Fibroblast of lung (primary cell): ENCODE measurements around the gene ZNF226.

Experiments used
- CTCF ChIP-seq, 2 donors: IDR thresholded peaks in 1 of 2; conservative IDR thresholded peaks in 1 of 2; 1 replicate in 1 of 2; 2 replicates in 1 of 2; pipeline ENCODE4 v1.5.1; 2011 to 2012; ENCODE audit warnings: low read length in 2 of 2, control low read depth in 1 of 2, inconsistent platforms in 1 of 2, low read depth in 1 of 2, mild to moderate bottlenecking in 1 of 2
- EZH2 ChIP-seq: IDR thresholded peaks from 2 replicates; pipeline ENCODE4 v1.5.1; 2012; ENCODE audit warnings: low read length, control low read depth, mild to moderate bottlenecking; ENCODE audit errors: missing control alignments

DNA sequence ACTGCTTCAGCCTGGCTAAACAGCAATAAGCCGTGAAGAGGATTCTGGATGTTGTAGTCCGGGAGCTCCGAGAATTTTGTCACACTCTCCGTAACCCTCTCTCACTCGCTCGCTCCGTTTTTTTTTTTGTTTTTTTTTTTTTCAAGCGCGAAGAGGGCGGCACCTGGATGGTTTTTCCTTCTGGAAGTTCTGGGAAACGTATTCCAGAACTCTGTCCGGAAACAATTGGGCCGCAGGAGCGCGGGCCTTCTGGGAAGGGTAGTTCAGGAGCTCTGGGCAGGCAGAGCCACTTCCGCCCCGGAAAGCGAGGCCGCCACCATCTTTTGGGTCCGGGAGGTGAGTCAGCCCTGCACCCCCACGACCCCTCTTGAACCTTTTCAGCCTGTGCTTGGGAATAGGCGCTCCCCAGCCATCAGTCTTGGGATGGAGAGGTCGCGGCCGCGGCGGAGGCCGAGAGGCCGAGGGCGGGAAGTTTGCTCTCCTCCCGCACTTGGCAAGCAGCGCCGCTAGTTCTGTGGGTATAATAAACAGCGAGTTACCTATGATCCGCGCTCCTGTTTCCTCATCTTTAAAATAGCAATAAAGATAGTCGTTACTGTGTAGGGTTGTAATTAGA is 47.5 kb downstream of the ZNF226 start, which contains the start of gene ZNF227:
- no peak for TF ChIP-seq CTCF (conservative IDR thresholded peaks at IDR 0.05 in 1 of 2, IDR thresholded peaks at IDR 0.05 in 1 of 2; ENCODE audit: low read depth in 1 of 2, low read length in 2 of 2)
- TF ChIP-seq EZH2 = no peak
